ENCODE results near the gene CHML.
"Not testable (repeated sequence)": the region's sequence is repeated elsewhere in the genome, so short reads cannot be mapped to it uniquely, and the experiment has no call there.

Gene CHML

GRCh38 chr1:241640149-241640866 lies at the start of gene CHML, which contains the start of gene OPN3:
Gene CHML (minus strand): TSS chr1:241640369. CDS start chr1:241635766, 4,603 bp downstream.
Gene OPN3 (minus strand): TSS chr1:241640369. CDS start chr1:241640254, 115 bp downstream.
- peak; percentile 88 for DNase-seq

GRCh38 chr1:241688940-241689368 lies 48.8 kb upstream of the CHML start:
- no peak for DNase-seq

GRCh38 chr1:241684108-241684507 lies 43.9 kb upstream of the CHML start:
- no peak for DNase-seq

GRCh38 chr1:241682921-241683320 lies 42.8 kb upstream of the CHML start:
- DNase-seq: no peak

GRCh38 chr1:241681861-241682448 lies 41.8 kb upstream of the CHML start:
- not testable (repeated sequence) for DNase-seq

- DNase-seq: no peak
These were observed 39.8 kb upstream of the CHML start for GRCh38 chr1:241679961-241680360.

- no peak for DNase-seq
These were observed 39.2 kb upstream of the CHML start for GRCh38 chr1:241679404-241679803.

GRCh38 chr1:241678536-241678935 lies 38.4 kb upstream of the CHML start:
- no peak for DNase-seq

- DNase-seq: no peak
These were observed 37.0 kb upstream of the CHML start for GRCh38 chr1:241677201-241677600.

GRCh38 chr1:241675983-241676382 lies 35.8 kb upstream of the CHML start:
- DNase-seq: no peak

GRCh38 chr1:241674805-241675384 lies 34.7 kb upstream of the CHML start:
- no peak for DNase-seq

GRCh38 chr1:241672301-241672700 lies 32.1 kb upstream of the CHML start:
- no peak for DNase-seq

GRCh38 chr1:241666419-241666818 lies 26.2 kb upstream of the CHML start:
- DNase-seq: no peak

GRCh38 chr1:241660424-241660972 lies 20.3 kb upstream of the CHML start:
- no peak for DNase-seq

GRCh38 chr1:241659016-241659415 lies 18.8 kb upstream of the CHML start:
- not testable (repeated sequence) for DNase-seq

GRCh38 chr1:241658081-241658793 lies 18.1 kb upstream of the CHML start:
- no peak for DNase-seq

- DNase-seq: no peak
These were observed 14.5 kb upstream of the CHML start for GRCh38 chr1:241654641-241655040.

- DNase-seq: no peak
These were observed 13.8 kb upstream of the CHML start for GRCh38 chr1:241654019-241654418.

- no peak for DNase-seq
These were observed 11.8 kb upstream of the CHML start, which contains the start of gene WDR64 for GRCh38 chr1:241652012-241652411. Gene WDR64 (plus strand): TSS chr1:241652281. CDS start chr1:241652485, 204 bp downstream.

- DNase-seq: no peak
These were observed 8.0 kb upstream of the CHML start for GRCh38 chr1:241648159-241648558.

- no peak for DNase-seq
These were observed 7.5 kb upstream of the CHML start for GRCh38 chr1:241647658-241648057.

GRCh38 chr1:241646201-241646600 lies 6.0 kb upstream of the CHML start:
- no peak for DNase-seq

- DNase-seq: no peak
These were observed 5.0 kb upstream of the CHML start for GRCh38 chr1:241645199-241645598.
